SK-N-SH (cell line): ENCODE data around the gene KRTAP3-1. TPM values are rescaled to one million over a fixed set of nuclear protein-coding genes. Genes with fewer than 3 reads are reported as not detected.
"Not testable (repeated sequence)": the region's sequence is repeated elsewhere in the genome, so short reads cannot be mapped to it uniquely, and the experiment has no call there.

Experiments
- CTCF ChIA-PET: fragments of 300-600, 350-600 bp; formaldehyde crosslinking; extraction: SDS; loops from one replicate; lab custom pipeline; 2021; lab: Yijun Ruan, JAX
- POLR2A ChIA-PET: fragments of 350-600 bp; sonication (Branson Sonifier 250); formaldehyde crosslinking; extraction: SDS; loops from one replicate; lab custom pipeline; 2020; ENCODE audit warnings: antibody characterized with exemption, inconsistent platforms; lab: Yijun Ruan, JAX
- DNase-seq: peaks from one replicate; pipeline ENCODE4 v3.0.0; 2012
- H2AFZ ChIP-seq: fragments of 200-600 bp; sonication (generic); 2 replicates; pipeline ENCODE4 v1.8.1; 2016; ENCODE audit warnings: antibody characterized with exemption, mild to moderate bottlenecking, low read depth
- H3F3A ChIP-seq: fragments of 200-600 bp; sonication (generic); replicated peaks from 2 replicates; pipeline ENCODE3; 2016; ENCODE audit warnings: antibody characterized with exemption, mild to moderate bottlenecking; ENCODE audit not compliant: insufficient read depth
- H3K27ac ChIP-seq, 2 experiments: fragments of 200-500 bp in 1 of 2; fragments of 200-600 bp in 1 of 2; sonication (Bioruptor generic) in 1 of 2; sonication (generic), shearing (Covaris generic) in 1 of 2; 2 replicates each; pipeline versions ENCODE4 v1.5.1 to v1.6.1; 2014 to 2016; ENCODE audit warnings: low read depth in 2 of 2, inconsistent platforms in 1 of 2, low read length in 1 of 2, mild to moderate bottlenecking in 1 of 2, mixed read lengths in 1 of 2
- H3K27me3 ChIP-seq: fragments of 200-600 bp; sonication (generic), shearing (Covaris generic); 2 replicates; pipeline ENCODE4 v1.6.1; 2016; ENCODE audit warnings: mixed run types; ENCODE audit not compliant: insufficient read depth
- H3K36me3 ChIP-seq, 2 experiments: fragments of 200-500 bp in 1 of 2; fragments of 200-600 bp in 1 of 2; sonication (Bioruptor generic) in 1 of 2; sonication (generic) in 1 of 2; replicated peaks in 1 of 2; 2 replicates each; pipeline versions ENCODE3 to v1.5.1; 2014 to 2016; ENCODE audit warnings: low read length in 1 of 2, mild to moderate bottlenecking in 1 of 2; ENCODE audit not compliant: insufficient read depth in 2 of 2, control insufficient read depth in 1 of 2
- H3K4me1 ChIP-seq, 2 experiments: fragments of 200-500 bp in 1 of 2; fragments of 200-600 bp in 1 of 2; sonication (Bioruptor generic) in 1 of 2; sonication (generic), shearing (Covaris generic) in 1 of 2; 2 replicates each; pipeline versions ENCODE4 v1.5.1 to v1.6.1; 2014 to 2016; ENCODE audit warnings: low read depth in 1 of 2, low read length in 1 of 2, mixed run types in 1 of 2; ENCODE audit not compliant: insufficient read depth in 2 of 2, control insufficient read depth in 1 of 2
- H3K4me2 ChIP-seq: fragments of 200-600 bp; sonication (generic), shearing (Covaris generic); 2 replicates; pipeline ENCODE4 v1.6.1; 2017; ENCODE audit warnings: mixed run types
- H3K4me3 ChIP-seq, 2 experiments: fragments of 200-500 bp in 1 of 2; fragments of 200-600 bp in 1 of 2; sonication (Bioruptor generic) in 1 of 2; sonication (generic), shearing (Covaris generic) in 1 of 2; 2 replicates each; pipeline versions ENCODE4 v1.5.1 to v1.8.1; 2014 to 2016; ENCODE audit warnings: low read depth in 2 of 2, inconsistent platforms in 1 of 2, low read length in 1 of 2, mild to moderate bottlenecking in 1 of 2, mixed read lengths in 1 of 2, moderate library complexity in 1 of 2
- H3K79me2 ChIP-seq: fragments of 200-600 bp; sonication (generic); 2 replicates; pipeline ENCODE4 v1.8.1; 2017; ENCODE audit warnings: mild to moderate bottlenecking; ENCODE audit not compliant: insufficient read depth
- H3K9ac ChIP-seq: fragments of 200-600 bp; sonication (generic); 2 replicates; pipeline ENCODE4 v1.6.1; 2017; ENCODE audit warnings: mixed run types
- H3K9me2 ChIP-seq: fragments of 200-600 bp; sonication (generic); 2 replicates; pipeline ENCODE4 v1.6.1; 2017; ENCODE audit warnings: mixed run types
- H3K9me3 ChIP-seq: fragments of 200-600 bp; sonication (generic); 2 replicates; pipeline ENCODE4 v1.6.1; 2017; ENCODE audit warnings: mixed run types, mild to moderate bottlenecking, moderate library complexity
- H4K20me1 ChIP-seq: fragments of 200-600 bp; sonication (generic); 2 replicates; pipeline ENCODE4 v1.6.1; 2017; ENCODE audit warnings: mild to moderate bottlenecking, mixed run types; ENCODE audit not compliant: insufficient read depth
- CHD2 ChIP-seq: fragments of 150-350 bp; IDR thresholded peaks from 2 replicates; pipeline ENCODE4 v1.6.1; 2018; ENCODE audit warnings: low read length; ENCODE audit not compliant: partially characterized antibody
- CTCF ChIP-seq: fragments of 200-600 bp; sonication (generic); IDR thresholded peaks from 2 replicates; pipeline ENCODE4 v1.6.1; 2017; ENCODE audit warnings: antibody characterized with exemption, mild to moderate bottlenecking, moderate library complexity
- ELF1 ChIP-seq: IDR thresholded peaks from 2 replicates; pipeline ENCODE4 v1.4.0; 2012
- EP300 ChIP-seq, 2 experiments: IDR thresholded peaks; 2 replicates each; pipeline versions ENCODE4 v1.4.0 to v1.6.1; 2012; ENCODE audit warnings: borderline replicate concordance in 1 of 2, low read depth in 1 of 2, low read length in 1 of 2
- FOSL2 ChIP-seq: IDR thresholded peaks from 2 replicates; pipeline ENCODE4 v1.4.0; 2012; ENCODE audit warnings: low read depth, mild to moderate bottlenecking, moderate library complexity, borderline replicate concordance
- FOXJ3 ChIP-seq: sonication (generic); formaldehyde crosslinking; IDR thresholded peaks from 2 replicates; pipeline ENCODE4 v1.5.1; 2020; ENCODE audit warnings: mild to moderate bottlenecking, missing genetic modification reagents
- FOXM1 ChIP-seq: IDR thresholded peaks from 2 replicates; pipeline ENCODE4 v1.4.0; 2012; ENCODE audit warnings: low read depth, mild to moderate bottlenecking
- GABPA ChIP-seq: IDR thresholded peaks from 2 replicates; pipeline ENCODE4 v1.4.0; 2012; ENCODE audit warnings: low read depth, mild to moderate bottlenecking
- IRF3 ChIP-seq: fragments of 150-350 bp; IDR thresholded peaks from 2 replicates; pipeline ENCODE4 v1.6.1; 2016; ENCODE audit warnings: mild to moderate bottlenecking, low read depth, low read length
- JUND ChIP-seq: IDR thresholded peaks from 2 replicates; pipeline ENCODE4 v1.4.0; 2012
- MXI1 ChIP-seq: IDR thresholded peaks from 2 replicates; pipeline ENCODE4 v1.6.1; 2012; ENCODE audit warnings: mild to moderate bottlenecking, low read depth, low read length, improper control_type of control experiment
- NFIC ChIP-seq: IDR thresholded peaks from 2 replicates; pipeline ENCODE4 v1.4.0; 2012; ENCODE audit warnings: borderline replicate concordance
- RAD21 ChIP-seq: IDR thresholded peaks from 2 replicates; pipeline ENCODE4 v1.6.1; 2012; ENCODE audit warnings: mild to moderate bottlenecking, low read length
- RCOR1 ChIP-seq: fragments of 150-350 bp; IDR thresholded peaks from 2 replicates; pipeline ENCODE4 v1.6.1; 2017; ENCODE audit warnings: antibody characterized with exemption, low read length
- RFX5 ChIP-seq: IDR thresholded peaks from 2 replicates; pipeline ENCODE4 v1.6.1; 2012; ENCODE audit warnings: mild to moderate bottlenecking, improper control_type of control experiment, low read length
- SIN3A ChIP-seq: IDR thresholded peaks from 2 replicates; pipeline ENCODE4 v1.6.1; 2012; ENCODE audit warnings: low read depth, mild to moderate bottlenecking, low read length, moderate library complexity, borderline replicate concordance
- SMC3 ChIP-seq: IDR thresholded peaks from 2 replicates; pipeline ENCODE4 v1.6.1; 2012; ENCODE audit warnings: low read depth, low read length, improper control_type of control experiment
- USF2 ChIP-seq: fragments of 150-350 bp; IDR thresholded peaks from 2 replicates; pipeline ENCODE4 v1.6.1; 2017; ENCODE audit warnings: antibody characterized with exemption, low read length, low read depth, borderline replicate concordance
- YY1 ChIP-seq: IDR thresholded peaks from 2 replicates; pipeline ENCODE4 v1.4.0; 2012; ENCODE audit warnings: low read depth, mild to moderate bottlenecking
- ZBTB33 ChIP-seq: IDR thresholded peaks from 2 replicates; pipeline ENCODE4 v1.4.0; 2012; ENCODE audit warnings: low read depth, borderline replicate concordance
- WGBS: methylation state at CpG from one replicate; pipeline ENCODE4 v1.1.6; 2017; ENCODE audit warnings: low lambda C conversion rate; 5-methylcytosine and 5-hydroxymethylcytosine counted together
- polyA plus RNA-seq, 3 experiments: library from polyadenylated mRNA; depleted of rRNA; stranded (reverse); fragments of >200 nt; gene quantifications; 2 replicates each; pipeline ENCODE4 v1.2.3, GENCODE V29; 2012

Gene KRTAP3-1
- polyA plus RNA-seq, 1 of the 3 experiments (the other 2 are of a cell fraction), result not detected

- TF ChIP-seq NFIC (no peak), RFX5 (no peak), CHD2 (no peak), IRF3 (no peak)
Measured at GRCh38 chr17:41037853-41038350, 29.0 kb upstream of the KRTAP3-1 start (continued).

GRCh38 chr17:41034346-41034935 is 25.5 kb upstream of the KRTAP3-1 start, which contains the start of gene KRTAP1-3:
Gene KRTAP1-3 (minus strand): TSS chr17:41034874. CDS start chr17:41034821, 53 bp downstream.
- H3F3A ChIP-seq, H2AFZ ChIP-seq, H3K27ac ChIP-seq, DNase-seq, H3K4me2 ChIP-seq, POLR2A ChIA-PET, H3K36me3 ChIP-seq, H3K9me2 ChIP-seq, CTCF ChIA-PET, H3K4me3 ChIP-seq, H3K9me3 ChIP-seq, H3K9ac ChIP-seq, H4K20me1 ChIP-seq, H3K4me1 ChIP-seq, H3K79me2 ChIP-seq: not testable (repeated sequence)
- peaks cover 22% of the 10 kb centered on the region for H3K27me3 ChIP-seq
- 31% methylated on average over 5 of the region's 10 CpGs for WGBS

GRCh38 chr17:41029633-41030245 is 20.8 kb upstream of the KRTAP3-1 start, which contains the start of gene KRTAP1-4:
Gene KRTAP1-4 (minus strand): TSS chr17:41030195. CDS start chr17:41030078, 117 bp downstream.
- H3K9me2 ChIP-seq, result no peaks in the 10 kb centered on the region
- no peak for DNase-seq
- CTCF ChIA-PET, result interaction anchor here (0.8 to 1.6 kb wide), 2 partner anchors 227 to 299 kb away, joined by 3 to 4 read pairs; no protein-coding TSS in a partner anchor
- H3K4me2 ChIP-seq, result no peak within 1 kb of the TSS
- no peak within 1 kb of the TSS for H2AFZ ChIP-seq
- no peaks in the 10 kb centered on the region for H3K36me3 ChIP-seq
- POLR2A ChIA-PET, result no interaction called here
- H4K20me1 ChIP-seq, result no peaks in the 10 kb centered on the region
- no peaks in the 10 kb centered on the region for H3K9me3 ChIP-seq
- no peaks in the 10 kb centered on the region for H3K4me1 ChIP-seq
- no peaks in the 10 kb centered on the region for H3K79me2 ChIP-seq
- TF ChIP-seq SMC3, result no peak
- TF ChIP-seq MXI1, result no peak
- no peak for TF ChIP-seq FOXJ3 (CRISPR knock-in tag)
- no peak for TF ChIP-seq CTCF
- TF ChIP-seq ELF1, result no peak
- TF ChIP-seq JUND, result no peak
- no peak for TF ChIP-seq GABPA
- no peak for TF ChIP-seq USF2
- no peak for TF ChIP-seq EP300 (IDR thresholded peaks at IDR 0.05; ENCODE audit: borderline replicate concordance in 1 of 2, low read depth in 1 of 2, low read length in 1 of 2)
- TF ChIP-seq RAD21, result no peak
- no peak for TF ChIP-seq FOXM1
- no peak for TF ChIP-seq SIN3A
- no peak for TF ChIP-seq RCOR1
- TF ChIP-seq YY1, result no peak
- no peak for TF ChIP-seq RFX5
- no peak for TF ChIP-seq ZBTB33
- TF ChIP-seq FOSL2, result no peak
- no peak for TF ChIP-seq NFIC
- peaks cover 48% of the 10 kb centered on the region for H3K27me3 ChIP-seq
- H3K27ac ChIP-seq, result no peak within 1 kb of the TSS
- no peak within 1 kb of the TSS for H3K4me3 ChIP-seq
- no peaks in the 10 kb centered on the region for H3F3A ChIP-seq
- no peak within 1 kb of the TSS for H3K9ac ChIP-seq
- WGBS, result 5% methylated on average over 7 of the region's 12 CpGs
